K562 (cell line): ENCODE measurements around the gene ARHGEF26. TPM values are rescaled to one million over a fixed set of nuclear protein-coding genes. Genes with fewer than 3 reads are reported as not detected.

Experiments used
- ATAC-seq: fragments of 200-7000 bp; cut with Tn5 transposase; 3 replicates; pipeline ENCODE4 v1.9.1; 2020; ENCODE audit warnings: moderate library complexity
- BruUV-seq: library from RNA; stranded (reverse); fragments of 400-500 nt; replicated peaks from 2 replicates; lab custom pipeline; 2021; lab: Mats Ljungman, UMichigan
- CTCF ChIA-PET: fragments of 300-600 bp; formaldehyde crosslinking; extraction: SDS; loops from one replicate; lab custom pipeline; 2021; ENCODE audit warnings: low intra/inter-chr PET ratio; lab: Yijun Ruan, JAX
- POLR2A ChIA-PET: fragments of 300-600, 350-650 bp; sonication (Branson Sonifier 250); formaldehyde crosslinking; extraction: SDS; loops from one replicate; lab custom pipeline; 2021; ENCODE audit warnings: antibody characterized with exemption, inconsistent platforms; lab: Yijun Ruan, JAX
- DNase-seq, 4 experiments: peaks; one replicate each; pipeline versions ENCODE4 v3.0.0 to v3.0.0-alpha.2; 2011 to 2018; ENCODE audit warnings: low spot score in 3 of 4, mixed read lengths in 3 of 4; ENCODE audit errors: extremely low read depth in 1 of 4
- FAIRE-seq: peaks from 2 replicates; lab custom pipeline; 2011; peaks lifted over from hg19 to GRCh38; lab: Jason Lieb, UNC
- H2AFZ ChIP-seq: 2 replicates; pipeline ENCODE4 v1.6.0; 2011; ENCODE audit warnings: low read depth, low read length, control low read depth, inconsistent platforms
- H3K27ac ChIP-seq: fragments of 200-600 bp; 3 replicates; pipeline ENCODE4 v1.8.0; 2011; ENCODE audit warnings: low read depth, mild to moderate bottlenecking, control low read depth, inconsistent platforms, low read length, moderate library complexity, mixed read lengths; ENCODE audit errors: extremely low read depth
- H3K27me3 ChIP-seq, 2 experiments: fragments of 300-600 bp in 1 of 2; 2 replicates in 1 of 2; 3 replicates in 1 of 2; pipeline versions ENCODE4 v1.6.0 to v1.8.0; 2011; ENCODE audit warnings: inconsistent platforms in 2 of 2, low read length in 2 of 2, mild to moderate bottlenecking in 1 of 2, mixed read lengths in 1 of 2, moderate library complexity in 1 of 2; ENCODE audit not compliant: control insufficient read depth in 2 of 2, insufficient read depth in 2 of 2
- H3K36me3 ChIP-seq: fragments of 300-600 bp; 3 replicates; pipeline ENCODE4 v1.8.0; 2011; ENCODE audit warnings: mild to moderate bottlenecking, low read length, inconsistent platforms; ENCODE audit not compliant: control insufficient read depth, insufficient read depth
- H3K4me1 ChIP-seq, 2 experiments: fragments of 200-600 bp in 1 of 2; replicated peaks in 1 of 2; 2 replicates in 1 of 2; 3 replicates in 1 of 2; pipeline versions ENCODE4 v1.5.1 to v1.8.0; 2011; ENCODE audit warnings: inconsistent platforms in 2 of 2, low read length in 2 of 2, mild to moderate bottlenecking in 1 of 2, mixed read lengths in 1 of 2, moderate library complexity in 1 of 2; ENCODE audit not compliant: control insufficient read depth in 2 of 2, insufficient read depth in 2 of 2
- H3K4me2 ChIP-seq: 2 replicates; pipeline ENCODE4 v1.6.1; 2011; ENCODE audit warnings: low read length, control low read depth, inconsistent platforms, mixed read lengths; ENCODE audit not compliant: insufficient read depth
- H3K4me3 ChIP-seq: fragments of 200-600 bp; sonication (generic), shearing (Covaris generic); 2 replicates; pipeline ENCODE4 v1.5.1; 2016; ENCODE audit warnings: control low read depth, inconsistent platforms
- H3K79me2 ChIP-seq: fragments of 200-600 bp; 3 replicates; pipeline ENCODE4 v1.8.0; 2011; ENCODE audit warnings: low read length, inconsistent platforms; ENCODE audit not compliant: control insufficient read depth, insufficient read depth
- H3K9ac ChIP-seq, 2 experiments: 2 replicates each; pipeline versions ENCODE4 v1.6.0 to v1.6.1; 2011; ENCODE audit warnings: low read depth in 2 of 2, low read length in 2 of 2, control low read depth in 1 of 2, inconsistent platforms in 1 of 2, mild to moderate bottlenecking in 1 of 2, mixed read lengths in 1 of 2; ENCODE audit not compliant: insufficient read depth in 1 of 2
- H3K9me1 ChIP-seq: one replicate; pipeline ENCODE4 v1.6.0; 2011; ENCODE audit warnings: inconsistent platforms, mild to moderate bottlenecking, low read length, moderate library complexity; ENCODE audit not compliant: control insufficient read depth, insufficient read depth
- H3K9me3 ChIP-seq: replicated peaks from 2 replicates; pipeline ENCODE4 v1.5.1; 2011; ENCODE audit warnings: low read depth, low read length, inconsistent platforms; ENCODE audit not compliant: control insufficient read depth, insufficient read depth
- H4K20me1 ChIP-seq: replicated peaks from 2 replicates; pipeline ENCODE4 v1.6.1; 2011; ENCODE audit warnings: low read length, inconsistent platforms, mixed read lengths; ENCODE audit not compliant: control insufficient read depth, insufficient read depth
- CHD4 ChIP-seq: fragments of 200-600 bp; sonication (generic); IDR thresholded peaks from 3 replicates; pipeline ENCODE4 v1.6.1; 2012; ENCODE audit warnings: low read depth, mild to moderate bottlenecking, mixed read lengths, low read length, inconsistent platforms; ENCODE audit not compliant: insufficient read depth, insufficient replicate concordance, poor library complexity, severe bottlenecking
- IFI16 ChIP-seq: fragments of 250-450 bp; sonication (Bioruptor Pico); IDR thresholded peaks from 2 replicates; pipeline ENCODE4 v2.1.2; 2022; ENCODE audit warnings: mild to moderate bottlenecking, inconsistent platforms
- KLF1 ChIP-seq: fragments of 450-650 bp; IDR thresholded peaks from 2 replicates; pipeline ENCODE4 v1.6.1; 2016; ENCODE audit warnings: missing genetic modification characterization, missing compliant biosample characterization
- ZSCAN29 ChIP-seq: fragments of 450-650 bp; IDR thresholded peaks from 2 replicates; pipeline ENCODE4 v1.6.1; 2017
- ZZZ3 ChIP-seq: fragments of 450-650 bp; IDR thresholded peaks from 2 replicates; pipeline ENCODE4 v1.6.1; 2016; ENCODE audit warnings: antibody characterized with exemption, mild to moderate bottlenecking, moderate library complexity
- whole genome bisulfite sequencing: fragments of 100-300 bp; shearing (Covaris generic); methylation state at CpG from one replicate; pipeline ENCODE4 v1.1.6; 2016; ENCODE audit warnings: low coverage, mixed read lengths; ENCODE audit not compliant: insufficient coverage; ENCODE audit errors: missing lambda C conversion rate; 5-methylcytosine and 5-hydroxymethylcytosine counted together
- in situ Hi-C: fragments of 300-500 bp; cut with MboI; formaldehyde crosslinking; loops from 4 replicates; pipeline ENCODE4 v1.15.0; 2018; ENCODE audit warnings: inconsistent platforms, mixed read lengths
- intact Hi-C: fragments of 100-400 bp; cut with micrococcal nuclease; formaldehyde crosslinking; loops from 2 replicates; pipeline ENCODE4 v1.14.2; 2022
- polyA plus RNA-seq, 8 experiments: library from polyadenylated mRNA; depleted of rRNA in 4 of 8; stranded (reverse) in 5 of 8; unstranded in 3 of 8; fragments of >200 nt; fragmentation: Nextera tagmentation in 2 of 8; fragmentation: Illumina TruSeq in 1 of 8; extraction: Ambion mirVana in 2 of 8; extraction: Trizol in 1 of 8; gene quantifications; 2 replicates each; pipeline versions ENCODE4 v1.2.1 to v1.2.3, GENCODE V29; 2011 to 2014; ENCODE audit warnings: inconsistent platforms in 1 of 8, missing spikeins in 1 of 8
- total RNA-seq, 7 experiments: library from RNA; depleted of rRNA in 6 of 7; stranded (reverse); fragments of >200 nt in 6 of 7; fragmentation: Illumina TruSeq in 2 of 7; extraction: Trizol in 2 of 7; gene quantifications; 2 replicates each; pipeline versions ENCODE4 v1.2.1 to v1.2.3, GENCODE V29; 2011 to 2021; ENCODE audit warnings: low replicate concordance in 1 of 7
- TF ChIP-seq, protein P1 (sequence below): sonication (generic); formaldehyde crosslinking; IDR thresholded peaks from 2 replicates; pipeline ENCODE4 v1.9.0; 2022; ENCODE audit warnings: mild to moderate bottlenecking, missing genetic modification reagents
- TF ChIP-seq, protein P2 (sequence below): fragments of 450-650 bp; IDR thresholded peaks from 2 replicates; pipeline ENCODE4 v1.6.1; 2016

ARHGEF26 gene
- total and polyA plus RNA-seq, 9 of the 15 experiments (the other 6 are each of a cell fraction or from before 2014, with no cell fraction given) = 0.01 to 0.11 (median 0.04) TPM; not detected in 2

DNA sequence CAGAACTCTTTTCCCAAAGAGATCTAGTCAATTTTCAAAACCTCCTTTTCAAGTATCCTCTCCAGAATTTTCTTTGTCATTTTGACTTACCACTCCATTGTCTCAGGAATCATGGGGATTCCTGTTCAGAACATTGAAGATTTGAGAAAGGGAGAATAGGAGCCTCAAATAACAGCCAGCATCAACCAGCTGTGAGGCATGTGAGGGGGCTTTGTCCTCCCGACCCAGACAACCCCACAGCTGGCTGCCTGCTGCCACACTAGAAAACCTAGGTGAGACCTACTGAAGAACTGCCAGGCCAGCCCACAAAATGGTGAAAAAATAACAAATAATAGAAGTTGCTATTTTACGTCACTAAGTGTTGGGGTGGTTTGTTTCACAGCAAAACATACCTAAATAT is 5.9 kb upstream of the ARHGEF26 start (continued):
- TF ChIP-seq, protein P1, sequence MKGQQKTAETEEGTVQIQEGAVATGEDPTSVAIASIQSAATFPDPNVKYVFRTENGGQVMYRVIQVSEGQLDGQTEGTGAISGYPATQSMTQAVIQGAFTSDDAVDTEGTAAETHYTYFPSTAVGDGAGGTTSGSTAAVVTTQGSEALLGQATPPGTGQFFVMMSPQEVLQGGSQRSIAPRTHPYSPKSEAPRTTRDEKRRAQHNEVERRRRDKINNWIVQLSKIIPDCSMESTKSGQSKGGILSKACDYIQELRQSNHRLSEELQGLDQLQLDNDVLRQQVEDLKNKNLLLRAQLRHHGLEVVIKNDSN (CRISPR knock-in tag) = no peak

DNA sequence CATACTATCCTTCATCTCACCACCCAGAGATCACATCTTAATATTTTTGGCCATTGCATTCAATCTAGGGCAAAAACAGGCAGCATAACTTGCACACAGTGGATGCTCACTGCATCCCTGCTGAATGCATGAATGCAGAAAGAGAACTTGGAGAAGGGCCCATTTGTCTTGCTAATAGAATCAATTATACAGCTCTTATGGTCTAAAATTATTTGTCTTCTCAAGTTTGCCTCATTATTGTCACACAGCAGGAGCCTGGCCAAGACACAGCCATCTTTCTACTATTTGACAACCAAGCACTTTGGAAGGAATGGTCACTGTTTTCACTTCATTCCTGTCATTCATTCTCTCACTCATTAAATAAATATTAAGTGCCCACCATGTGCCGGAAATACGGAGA is 1.2 kb upstream of the ARHGEF26 start:
- CTCF ChIA-PET = no interaction called here
- no peaks in the 10 kb centered on the region for H4K20me1 ChIP-seq
- H3K79me2 ChIP-seq = no peaks in the 10 kb centered on the region
- WGBS = 6% methylated on average over 2 of the region's 2 CpGs
- in situ Hi-C loops (no loop called here), intact Hi-C loops (loop anchor here (5.0 kb wide), 1 partner anchor 1057 kb away; no protein-coding TSS in a partner anchor)
- TF ChIP-seq CHD4 (no peak), ZZZ3 (no peak), ZSCAN29 (no peak), IFI16 (CRISPR knock-in tag) (no peak), KLF1 (tag) (no peak)
- TF ChIP-seq, protein P2, sequence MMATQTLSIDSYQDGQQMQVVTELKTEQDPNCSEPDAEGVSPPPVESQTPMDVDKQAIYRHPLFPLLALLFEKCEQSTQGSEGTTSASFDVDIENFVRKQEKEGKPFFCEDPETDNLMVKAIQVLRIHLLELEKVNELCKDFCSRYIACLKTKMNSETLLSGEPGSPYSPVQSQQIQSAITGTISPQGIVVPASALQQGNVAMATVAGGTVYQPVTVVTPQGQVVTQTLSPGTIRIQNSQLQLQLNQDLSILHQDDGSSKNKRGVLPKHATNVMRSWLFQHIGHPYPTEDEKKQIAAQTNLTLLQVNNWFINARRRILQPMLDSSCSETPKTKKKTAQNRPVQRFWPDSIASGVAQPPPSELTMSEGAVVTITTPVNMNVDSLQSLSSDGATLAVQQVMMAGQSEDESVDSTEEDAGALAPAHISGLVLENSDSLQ = no peak
- H3K4me3 ChIP-seq = no peak overlapping the region
- no peak for DNase-seq
- H3K36me3 ChIP-seq = no peaks in the 10 kb centered on the region
- H3K4me2 ChIP-seq = no peak overlapping the region
- no peak overlapping the region for H2AFZ ChIP-seq
- no TSS peak for BruUV-seq
- peaks cover 5 to 16% of the 10 kb centered on the region in 2 experiments; a peak in 3 of 5 replicates for H3K4me1 ChIP-seq
- peaks cover 4 to 22% of the 10 kb centered on the region in 2 experiments; a peak in 3 of 5 replicates for H3K27me3 ChIP-seq
- H3K9ac ChIP-seq = no peak overlapping the region
- H3K27ac ChIP-seq = no peak overlapping the region
- no peak for FAIRE-seq
- ATAC-seq = no peak
- POLR2A ChIA-PET = no interaction called here
- H3K9me1 ChIP-seq = no peaks in the 10 kb centered on the region
- no peaks in the 10 kb centered on the region for H3K9me3 ChIP-seq
